ENCODE results near the gene SEC63.
"Not testable (repeated sequence)": the region's sequence is repeated elsewhere in the genome, so short reads cannot be mapped to it uniquely, and the experiment has no call there.

Gene SEC63

DNA sequence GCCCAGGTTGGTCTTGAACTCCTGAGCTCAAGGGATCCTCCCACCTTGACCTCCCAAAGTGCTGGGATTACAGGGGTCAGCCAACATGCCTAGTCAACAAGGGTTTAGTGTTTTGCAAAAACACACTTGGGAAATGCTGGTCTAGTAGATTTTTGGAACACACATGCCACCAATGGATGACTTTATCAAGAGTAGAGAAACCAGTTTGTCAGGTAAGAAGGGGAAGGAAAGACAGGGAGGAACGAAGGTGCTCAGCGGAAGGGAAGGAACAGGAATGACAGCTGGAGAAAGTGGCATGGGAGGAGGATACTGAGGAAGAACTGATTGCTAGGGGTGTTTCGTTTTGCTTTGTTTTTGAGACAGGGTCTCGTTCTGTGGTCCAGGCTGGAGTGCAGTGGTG is 15.6 kb upstream of the SEC63 start:
- DNase-seq (ENCODE audit: low read depth): no peak

DNA sequence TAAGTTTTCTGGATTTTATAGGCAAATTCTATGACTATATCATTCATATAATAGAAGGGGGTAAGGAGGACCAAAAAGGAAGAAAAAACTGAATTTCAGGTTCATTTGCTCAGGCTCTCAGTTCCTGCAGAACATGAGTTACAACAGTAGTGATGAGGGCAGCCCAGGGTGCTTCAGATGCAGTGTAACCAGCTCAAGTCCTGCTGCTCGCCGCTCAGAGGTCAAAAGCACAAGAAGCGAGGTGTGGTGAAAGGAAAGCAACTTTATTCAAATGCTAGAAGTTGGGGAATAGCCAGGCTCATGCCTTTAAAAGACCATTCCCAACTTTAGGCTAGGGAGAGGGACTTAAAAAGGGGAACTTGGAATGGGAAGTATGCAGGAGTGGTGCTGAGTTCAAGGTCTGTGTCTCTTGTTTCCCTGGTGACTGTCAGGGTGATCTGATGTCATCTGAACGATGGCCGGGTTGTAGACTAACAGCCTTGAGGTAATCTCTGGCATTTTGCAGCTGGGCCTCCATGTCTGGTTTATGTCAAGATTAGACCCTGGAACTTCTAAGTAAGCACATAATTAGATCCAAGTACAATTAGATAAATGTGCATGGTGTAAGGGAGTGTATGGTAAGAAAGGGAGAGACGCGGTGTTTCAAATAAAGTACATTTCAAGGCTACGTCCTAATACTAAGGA is 14.5 kb upstream of the SEC63 start:
- DNase-seq (ENCODE audit: low read depth): no peak

DNA sequence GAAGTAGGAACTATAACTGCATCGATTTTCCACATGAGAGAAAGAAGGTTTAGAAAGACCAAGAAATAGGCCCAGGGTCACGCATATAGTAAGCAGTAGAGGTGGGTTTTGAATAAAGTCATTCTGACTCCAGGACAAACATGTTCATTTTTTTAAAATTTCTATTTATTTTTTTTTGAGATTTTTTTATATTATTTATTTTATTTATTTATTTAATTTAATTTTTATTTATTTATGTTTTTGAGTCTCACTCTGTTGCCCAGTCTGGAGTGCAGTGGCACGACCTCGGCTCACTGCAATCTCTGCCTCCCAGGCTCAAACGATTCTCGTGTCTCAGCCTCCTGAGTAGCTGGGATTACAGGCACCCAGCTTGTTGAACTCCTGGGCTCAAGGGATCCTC is 13.2 kb upstream of the SEC63 start:
- DNase-seq (ENCODE audit: low read depth): no peak

DNA sequence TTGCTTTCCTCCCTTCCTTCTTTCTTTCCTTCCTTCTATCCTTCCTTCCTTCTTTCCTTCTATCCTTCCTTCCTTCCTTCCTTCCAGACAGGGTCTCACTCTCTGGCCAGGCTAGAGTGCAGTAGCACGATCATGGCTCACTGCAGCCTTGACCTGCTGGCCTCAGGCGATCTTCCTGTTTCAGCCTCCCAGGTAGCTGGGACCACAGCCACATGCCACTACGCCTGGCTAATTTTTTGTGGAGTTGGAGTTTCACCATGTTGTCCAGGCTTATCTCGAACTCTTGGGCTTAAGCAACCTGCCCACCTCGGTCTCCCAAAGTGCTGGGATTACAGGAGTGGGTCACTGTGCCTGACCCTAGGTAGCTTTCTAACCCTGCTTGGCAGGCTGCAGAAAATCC is 12.2 kb upstream of the SEC63 start:
- DNase-seq (ENCODE audit: low read depth): no peak

DNA sequence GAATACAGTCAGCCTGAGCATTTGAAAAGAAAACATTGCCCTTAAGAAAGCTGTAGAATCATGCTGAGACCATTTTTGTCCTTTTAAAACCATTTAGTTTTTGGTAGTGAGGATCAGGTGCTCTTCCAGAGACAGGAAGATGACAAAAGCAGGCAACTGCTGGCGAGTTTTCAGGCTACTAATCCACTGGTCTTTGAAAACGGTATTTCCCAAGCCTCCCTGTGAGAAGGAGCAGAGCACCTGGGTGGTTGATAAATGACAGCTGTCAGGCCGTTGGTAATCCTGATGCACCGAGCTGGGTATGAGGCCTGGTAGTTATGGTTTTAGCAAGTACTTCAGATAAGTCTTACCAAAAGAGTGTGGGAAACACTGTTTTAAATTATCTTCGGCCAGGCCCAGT is 10.1 kb upstream of the SEC63 start:
- no peak for DNase-seq (ENCODE audit: low read depth)

DNA sequence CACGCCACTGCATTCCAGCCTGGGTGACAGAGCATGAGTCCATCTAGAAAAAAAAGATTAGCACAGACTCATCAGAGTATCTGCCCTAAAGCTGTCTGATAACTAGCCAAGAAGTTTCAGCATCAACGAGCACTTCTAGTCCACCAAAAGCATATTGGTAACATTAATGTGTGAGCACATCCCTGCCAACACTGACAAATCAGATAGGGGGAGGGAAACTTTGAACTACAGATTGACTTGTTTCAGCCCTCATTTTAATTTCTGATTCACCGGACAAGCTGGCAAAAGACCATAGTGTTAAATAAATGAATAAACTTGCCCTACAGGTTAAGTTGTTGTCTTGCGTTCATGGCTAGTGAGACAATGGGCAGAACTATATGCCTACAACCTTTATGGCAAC is 7.7 kb upstream of the SEC63 start:
- peak; percentile 41 for DNase-seq (ENCODE audit: low read depth)

DNA sequence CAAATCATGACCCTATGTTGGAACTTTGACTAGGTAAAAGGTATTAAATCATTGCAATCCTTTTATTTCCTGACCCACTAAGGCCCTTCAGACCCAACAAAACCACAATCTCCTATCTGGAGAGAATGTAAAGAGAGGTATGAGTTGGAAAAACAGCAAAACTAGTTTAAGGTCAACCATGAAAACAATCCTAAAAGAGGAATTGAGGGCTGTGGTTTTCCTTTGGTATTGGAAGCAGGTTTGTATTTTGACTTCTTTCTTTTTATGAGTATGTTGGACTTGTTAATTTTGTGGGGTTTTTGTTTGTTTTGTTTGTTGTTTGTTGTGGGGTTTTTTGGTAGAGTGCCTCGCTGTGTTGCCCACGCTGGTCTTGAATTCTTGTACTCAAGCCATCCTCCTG is 4.7 kb upstream of the SEC63 start:
- DNase-seq (ENCODE audit: low read depth): no peak

DNA sequence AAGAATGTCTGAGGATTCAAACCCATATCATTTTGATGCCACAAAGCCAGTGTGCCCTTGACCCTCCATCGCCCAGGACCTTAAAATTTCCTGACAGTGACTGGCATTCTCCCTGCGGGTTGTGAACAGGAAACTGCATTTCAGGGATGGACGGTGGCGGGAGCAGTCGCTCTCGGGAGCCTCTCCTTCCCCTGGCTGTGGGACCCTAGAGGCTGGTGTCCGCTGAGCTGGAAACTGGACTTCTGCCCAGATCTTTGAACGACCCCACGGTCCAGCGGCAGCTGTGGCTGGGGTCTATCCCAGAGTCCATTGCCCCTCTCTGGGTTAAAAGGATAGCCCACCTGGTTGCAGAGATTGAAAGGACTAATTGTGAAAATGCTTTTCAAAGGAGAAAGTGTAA is 1.4 kb upstream of the SEC63 start:
- no peak for DNase-seq (ENCODE audit: low read depth)

DNA sequence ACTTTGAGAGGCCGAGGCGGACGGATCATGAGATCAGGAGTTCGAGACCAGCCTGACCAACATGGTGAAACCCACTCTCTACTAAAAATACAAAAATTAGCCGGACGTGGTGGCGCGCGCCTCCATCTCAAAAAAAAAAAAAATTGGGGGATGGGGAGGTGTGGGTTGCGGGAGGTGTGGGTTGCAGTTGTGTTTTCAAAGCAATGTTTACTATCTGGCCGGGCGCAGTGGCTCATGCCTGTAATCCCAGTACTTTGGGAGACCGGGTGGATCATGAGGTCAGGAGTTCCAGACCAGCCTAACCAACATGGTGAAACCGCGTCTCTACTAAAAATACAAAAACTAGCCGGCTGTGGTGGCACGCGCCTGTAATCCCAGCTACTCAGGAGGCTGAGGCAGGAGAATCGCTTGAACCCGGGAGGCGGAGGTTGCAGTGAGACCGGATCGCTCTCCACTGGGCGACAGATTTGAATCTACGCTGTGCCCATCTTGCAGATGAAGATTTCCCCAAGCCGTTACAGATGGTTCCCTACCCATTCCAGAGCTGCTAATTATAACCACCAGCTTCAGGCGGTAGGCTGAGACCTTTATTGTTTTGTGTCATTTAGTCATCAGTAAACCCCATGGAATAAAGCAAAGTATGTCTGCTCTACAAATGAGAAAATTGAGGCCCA is 818 bp upstream of the SEC63 start:
- DNase-seq (ENCODE audit: low read depth): not testable (repeated sequence)

DNA sequence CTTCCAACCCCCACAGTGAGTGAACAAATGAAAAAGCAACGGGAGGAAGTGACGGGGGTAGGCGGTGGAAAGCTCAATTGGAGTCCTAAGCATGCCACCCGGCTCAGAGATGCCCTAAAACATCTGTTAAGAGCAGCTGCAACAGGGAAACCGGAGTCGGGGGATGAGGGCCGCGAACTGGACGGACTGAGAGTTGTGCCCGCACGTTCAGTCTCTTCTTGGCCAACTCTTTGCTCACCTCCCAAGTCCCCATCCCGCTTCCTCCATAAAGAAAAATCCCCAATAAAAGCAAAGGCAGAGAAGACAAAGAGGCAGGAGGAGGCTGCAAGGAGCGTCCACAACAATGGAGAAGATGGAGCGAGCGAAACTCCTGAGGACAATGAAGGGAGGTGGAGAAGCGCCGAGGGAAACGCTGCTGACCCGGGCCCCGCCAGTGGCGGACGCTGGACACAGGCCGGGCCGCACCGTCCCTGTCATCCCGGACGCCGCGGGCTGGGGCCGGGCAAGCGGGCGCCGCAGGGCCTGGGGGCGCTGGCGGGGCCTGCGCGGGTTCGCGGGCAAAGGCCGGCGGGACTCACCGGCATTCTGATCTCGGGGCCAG is 600 bp downstream of the SEC63 start:
- peak; percentile 81 for DNase-seq (ENCODE audit: low read depth)

DNA sequence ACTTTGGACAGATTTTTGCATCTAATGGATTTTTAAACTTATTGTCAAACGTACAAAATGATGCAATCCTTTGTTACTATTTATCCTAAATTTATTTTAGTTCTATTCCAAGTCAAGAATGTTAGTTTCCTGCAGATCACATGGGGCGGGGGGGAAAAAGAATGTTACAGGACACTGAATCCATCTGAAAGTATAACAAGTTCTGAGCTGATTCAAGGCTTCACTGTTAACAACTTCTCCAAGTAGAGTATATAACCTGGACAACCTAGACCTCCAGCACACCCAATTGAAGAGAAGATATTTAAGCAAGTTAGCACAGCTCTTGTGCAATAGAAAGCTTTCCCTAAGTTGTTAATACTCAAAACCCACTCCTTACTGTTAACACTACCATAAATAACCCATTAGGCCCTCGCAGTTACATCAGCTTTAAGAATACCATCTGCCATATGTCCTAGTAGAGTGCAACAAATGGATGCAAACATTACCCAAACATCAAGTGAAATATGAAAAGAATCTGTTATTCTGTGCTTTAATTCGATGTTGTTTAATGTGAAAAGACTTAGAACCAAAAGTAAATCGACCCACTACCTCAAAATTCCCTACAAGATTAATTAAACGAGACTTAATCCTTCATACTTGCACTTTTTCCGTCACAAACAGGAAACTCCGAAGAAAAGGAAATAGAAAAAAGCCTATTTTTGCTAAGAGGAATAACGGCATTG is 1.3 kb downstream of the SEC63 start:
- peak; percentile 74 for DNase-seq (ENCODE audit: low read depth)

DNA sequence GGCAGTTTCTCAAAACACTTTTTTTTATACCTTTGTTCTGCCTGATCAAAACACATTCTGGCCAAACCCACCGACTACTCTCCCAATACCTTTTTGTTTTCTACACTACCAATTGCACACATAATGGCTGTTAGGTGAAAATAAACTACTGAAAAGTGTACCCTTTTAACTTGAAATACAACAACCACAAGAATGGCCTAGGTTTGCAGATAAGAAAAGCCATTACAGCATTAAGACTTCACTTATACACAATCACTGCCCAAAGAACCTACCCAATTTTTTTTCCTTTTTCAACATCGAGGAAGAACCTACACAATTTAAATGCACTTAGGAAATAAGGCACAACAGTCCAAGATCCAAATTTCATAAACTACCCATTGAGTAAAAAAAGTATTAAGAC is 1.8 kb downstream of the SEC63 start:
- DNase-seq (ENCODE audit: low read depth): no peak

DNA sequence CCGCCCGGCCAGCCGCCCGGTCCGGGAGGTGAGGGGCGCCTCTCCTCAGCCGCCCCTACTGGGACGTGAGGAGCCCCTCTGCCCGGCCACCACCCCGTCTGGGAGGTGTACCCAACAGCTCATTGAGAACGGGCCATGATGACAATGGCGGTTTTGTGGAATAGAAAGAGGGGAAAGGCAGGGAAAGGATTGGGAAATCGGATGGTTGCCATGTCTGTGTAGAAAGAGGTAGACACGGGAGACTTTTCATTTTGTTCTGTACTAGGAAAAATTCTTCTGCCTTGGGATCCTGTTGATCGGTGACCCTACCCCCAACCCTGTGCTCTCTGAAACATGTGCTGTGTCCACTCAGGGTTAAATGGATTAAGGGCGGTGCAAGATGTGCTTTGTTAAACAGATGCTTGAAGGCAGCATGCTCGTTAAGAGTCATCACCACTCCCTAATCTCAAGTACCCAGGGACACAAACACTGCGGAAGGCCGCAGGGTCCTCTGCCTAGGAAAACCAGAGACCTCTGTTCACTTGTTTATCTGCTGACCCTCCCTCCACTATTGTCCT is 4.1 kb downstream of the SEC63 start:
- DNase-seq (ENCODE audit: low read depth): not testable (repeated sequence)

DNA sequence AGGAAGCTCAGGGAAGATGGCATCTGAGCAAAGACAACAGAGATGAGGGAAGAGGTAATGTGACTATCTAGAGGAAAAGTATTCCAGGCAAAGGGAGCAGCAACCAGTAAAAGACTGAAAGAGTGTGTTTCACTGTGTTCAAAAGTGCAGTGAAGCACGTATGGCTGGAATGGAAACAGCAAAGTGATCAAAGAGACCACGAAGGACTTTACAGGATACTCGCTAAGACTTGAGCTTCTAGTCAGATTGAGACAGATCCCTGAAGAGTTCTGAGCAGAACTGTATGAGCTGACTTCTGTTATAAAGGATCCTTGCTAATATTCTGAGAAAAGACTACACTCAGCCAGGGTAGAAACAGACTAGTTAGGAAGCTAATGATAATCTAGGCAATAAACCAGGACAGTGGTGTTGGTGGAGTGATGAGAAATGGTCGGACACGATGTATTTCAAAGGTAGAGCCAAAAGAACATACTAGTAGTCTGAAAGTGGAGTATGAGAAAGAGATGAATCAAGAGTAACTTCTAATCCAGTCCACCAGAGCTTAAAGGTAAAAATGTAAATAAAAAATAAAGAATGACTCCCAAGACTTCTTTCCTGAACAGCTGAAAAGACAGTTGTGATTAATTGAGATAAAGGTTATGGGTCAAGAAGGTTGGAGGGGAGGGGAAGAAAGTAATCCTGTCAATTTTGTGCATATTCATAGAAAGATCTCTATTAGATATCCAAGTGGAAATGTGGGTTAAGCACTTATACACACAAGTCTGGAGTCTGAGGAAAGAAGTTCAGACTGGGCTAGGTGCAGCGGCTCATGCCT is 14.2 kb downstream of the SEC63 start:
- DNase-seq (ENCODE audit: low read depth): no peak

DNA sequence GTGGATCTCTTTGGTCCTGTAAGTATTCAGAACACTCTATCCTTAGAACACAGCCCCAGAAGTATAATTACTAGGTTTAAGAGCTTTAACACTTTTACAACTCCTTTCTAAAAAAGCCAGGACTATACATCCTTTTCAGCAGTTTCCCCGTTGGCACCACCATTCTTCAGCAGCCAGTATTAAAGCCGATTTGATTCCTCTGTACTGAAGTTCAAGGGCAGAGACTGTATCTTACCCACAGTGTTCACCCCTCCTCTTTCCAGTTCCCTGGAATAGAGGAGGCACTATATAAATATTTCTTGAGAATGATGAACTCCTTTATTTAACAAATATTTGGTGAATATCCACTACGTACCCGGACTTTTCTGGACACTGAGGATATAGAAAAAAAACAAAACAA is 15.9 kb downstream of the SEC63 start:
- no peak for DNase-seq (ENCODE audit: low read depth)

DNA sequence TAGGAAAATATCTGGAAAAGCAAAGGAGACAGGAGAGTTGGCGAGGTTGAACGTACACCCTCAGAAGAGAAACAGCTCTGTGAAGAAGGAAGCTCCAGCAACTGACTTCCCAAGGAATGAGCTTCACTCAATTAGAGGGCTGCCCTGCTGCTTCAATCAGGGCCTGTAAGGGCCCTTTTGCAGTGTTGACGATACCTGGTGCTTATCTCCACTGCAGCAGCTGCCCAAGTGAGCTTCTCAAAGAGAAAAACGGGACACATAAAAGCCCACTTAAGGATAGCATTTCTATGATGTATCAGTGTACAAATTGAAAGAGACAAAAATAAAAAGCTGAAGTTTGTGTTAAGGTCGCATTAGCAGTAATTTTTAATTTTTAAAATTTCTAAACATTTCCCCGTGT is 16.4 kb downstream of the SEC63 start:
- no peak for DNase-seq (ENCODE audit: low read depth)

DNA sequence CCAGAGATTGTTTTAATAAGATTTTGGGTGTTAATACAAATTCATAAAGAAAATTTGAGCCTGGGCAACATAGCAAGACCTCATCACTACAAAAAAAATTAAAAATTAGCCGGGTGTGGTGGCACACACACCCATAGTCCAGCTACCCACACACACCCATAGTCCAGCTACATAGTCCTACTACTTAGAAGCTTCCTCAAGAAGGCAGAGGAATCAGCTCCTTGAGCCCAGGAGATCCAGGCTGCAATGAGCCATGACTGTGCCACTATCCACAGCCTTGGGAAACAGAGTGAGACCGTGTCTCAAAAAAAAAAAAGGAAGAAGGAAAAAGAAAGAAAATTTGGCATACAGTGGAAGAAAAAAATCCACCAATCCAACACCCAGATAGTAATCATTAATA is 16.8 kb downstream of the SEC63 start:
- DNase-seq (ENCODE audit: low read depth): no peak

DNA sequence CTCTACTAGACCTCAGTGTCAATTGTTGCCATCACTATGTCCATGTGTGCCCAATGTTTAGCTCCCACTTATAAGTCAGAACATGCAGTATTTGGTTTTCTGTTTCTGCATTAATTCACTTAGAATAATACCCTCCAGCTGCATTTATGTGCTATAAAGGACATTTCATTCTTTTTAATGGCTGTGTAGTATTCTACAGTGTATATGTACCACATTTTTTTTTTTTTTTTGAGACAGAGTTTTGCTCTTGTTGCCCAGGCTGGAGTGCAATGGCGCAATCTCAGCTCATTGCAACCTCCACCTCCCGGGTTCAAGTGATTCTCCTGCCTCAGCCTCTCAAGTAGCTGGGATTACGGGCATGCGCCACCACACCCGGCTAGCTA is 21.1 kb downstream of the SEC63 start:
- DNase-seq (ENCODE audit: low read depth): not testable (repeated sequence)

DNA sequence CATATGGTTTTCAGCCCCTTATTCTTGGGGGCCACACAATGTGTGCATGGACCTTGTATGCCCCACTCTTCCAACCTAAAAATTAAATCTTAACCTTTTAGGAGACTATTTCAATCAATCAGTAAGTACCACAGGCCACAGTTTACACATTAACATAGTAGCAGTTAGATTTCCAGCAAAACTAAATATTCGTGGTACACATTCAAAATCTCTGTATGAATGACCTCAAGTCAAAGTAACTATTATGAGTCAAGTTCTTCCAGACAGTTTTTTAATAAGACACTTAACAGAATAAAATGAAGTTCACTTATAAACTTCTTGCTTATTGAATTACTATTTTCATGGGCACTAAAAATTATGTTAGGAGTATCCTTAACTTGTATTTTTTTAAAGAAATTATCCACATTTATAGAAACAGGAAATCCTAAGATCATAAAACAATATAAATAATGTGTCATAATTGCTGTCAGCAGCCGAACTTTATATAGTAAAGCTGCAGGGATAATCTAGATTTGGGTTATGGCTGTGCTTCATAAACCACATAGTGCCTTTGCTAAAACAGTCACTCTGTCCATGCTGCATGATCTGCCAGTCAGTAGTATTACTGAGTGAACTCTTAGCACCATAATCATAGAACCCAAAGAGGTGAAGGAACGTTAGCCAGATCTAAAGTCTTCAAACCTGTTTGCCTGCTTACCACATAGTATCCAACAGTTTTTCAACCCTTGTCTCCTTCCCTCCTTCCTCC is 21.7 kb downstream of the SEC63 start:
- DNase-seq (ENCODE audit: low read depth): no peak

DNA sequence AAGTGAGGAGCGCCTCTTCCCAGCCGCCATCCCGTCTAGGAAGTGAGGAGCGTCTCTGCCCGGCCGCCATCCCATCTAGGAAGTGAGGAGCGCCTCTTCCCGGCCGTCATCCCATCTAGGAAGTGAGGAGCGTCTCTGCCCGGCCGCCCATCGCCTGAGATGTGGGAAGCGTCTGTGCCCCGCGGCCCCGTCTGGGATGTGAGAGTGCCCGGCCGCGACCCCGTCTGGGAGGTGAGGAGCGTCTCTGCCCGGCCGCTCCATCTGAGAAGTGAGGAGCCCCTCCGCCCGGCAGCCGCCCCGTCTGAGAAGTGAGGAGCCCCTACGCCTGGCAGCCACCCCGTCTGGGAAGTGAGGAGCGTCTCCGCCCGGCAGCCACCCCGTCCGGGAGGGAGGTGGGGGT is 23.8 kb downstream of the SEC63 start:
- DNase-seq (ENCODE audit: low read depth): not testable (repeated sequence)

DNA sequence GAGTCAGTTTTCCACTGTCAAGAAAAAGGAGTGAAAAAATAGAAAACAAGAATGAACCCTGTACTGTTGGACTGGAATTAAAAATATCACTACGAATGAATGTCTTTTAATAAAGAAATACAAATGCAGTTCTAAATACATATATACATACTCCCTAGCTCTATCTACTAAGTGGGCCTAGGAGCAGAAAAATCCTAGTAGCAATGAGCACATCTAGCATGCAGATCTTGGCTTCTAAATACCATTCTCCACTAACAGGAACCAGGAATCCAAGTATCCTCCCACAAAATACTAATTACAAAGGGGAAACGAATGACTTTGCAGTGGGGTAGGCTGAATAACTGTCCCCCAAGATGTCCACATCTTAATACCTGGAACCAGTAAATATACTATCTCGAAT is 25.4 kb downstream of the SEC63 start:
- no peak for DNase-seq (ENCODE audit: low read depth)
